Measurements from ENCODE around the gene GATA2.

The GATA2 gene

DNA sequence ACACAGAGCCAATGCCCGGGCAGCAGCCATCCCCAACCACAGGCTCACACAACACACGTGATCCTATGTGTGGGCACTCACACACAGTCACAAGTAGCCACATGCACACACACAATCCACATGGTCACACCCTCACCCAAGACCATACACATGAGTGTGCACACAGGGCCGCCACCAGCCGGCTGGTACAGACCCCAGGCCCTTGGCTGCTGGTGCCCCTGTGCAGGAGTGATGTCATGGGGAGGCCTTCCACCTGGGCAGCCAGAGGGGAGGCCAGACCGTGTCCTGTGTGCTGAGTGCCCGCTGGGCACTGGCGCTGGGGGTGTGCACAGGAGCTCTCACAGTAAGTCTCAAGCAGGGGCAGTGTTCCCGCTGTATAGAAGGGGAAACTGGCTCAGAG, 63.2 kb downstream of the GATA2 start:
- no peak for DNase-seq

All from activated CD4-positive, CD25-positive, alpha-beta regulatory T cell (primary cell).